ENCODE measurements around the gene MCTP1.

The MCTP1 gene

GRCh38 chr5:95114902-95115301 is 170.0 kb downstream of the MCTP1 start:
- no peak for DNase-seq (ENCODE audit: low read depth, low spot score)

- peak; percentile 13 for DNase-seq (ENCODE audit: low read depth, low spot score)
Observed at GRCh38 chr5:95114305-95114704, 170.6 kb downstream of the MCTP1 start.

DNA sequence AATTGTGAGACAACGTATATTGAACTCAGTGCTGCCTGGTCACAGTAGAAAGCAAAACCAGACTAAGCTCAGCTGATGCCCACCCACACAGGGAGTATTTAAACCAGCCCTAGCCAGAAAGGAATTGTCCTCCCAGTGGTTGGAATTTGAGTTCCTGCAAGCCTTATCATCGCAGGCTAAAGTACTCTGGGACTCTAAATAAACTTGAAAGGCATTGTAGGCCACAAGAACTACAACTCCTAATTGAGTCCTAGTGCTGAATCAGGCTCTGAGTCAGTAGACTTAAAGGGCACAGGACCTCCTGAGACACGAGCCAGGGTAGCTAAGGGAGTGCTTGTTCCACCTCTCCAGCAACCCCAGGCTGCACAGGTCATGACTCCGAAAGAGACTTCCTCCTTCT is 171.4 kb downstream of the MCTP1 start:
- peak; percentile 92 for DNase-seq (ENCODE audit: low read depth, low spot score)

- no peak for DNase-seq (ENCODE audit: low read depth, low spot score)
Observed at GRCh38 chr5:95111141-95111540, 173.8 kb downstream of the MCTP1 start.

DNA sequence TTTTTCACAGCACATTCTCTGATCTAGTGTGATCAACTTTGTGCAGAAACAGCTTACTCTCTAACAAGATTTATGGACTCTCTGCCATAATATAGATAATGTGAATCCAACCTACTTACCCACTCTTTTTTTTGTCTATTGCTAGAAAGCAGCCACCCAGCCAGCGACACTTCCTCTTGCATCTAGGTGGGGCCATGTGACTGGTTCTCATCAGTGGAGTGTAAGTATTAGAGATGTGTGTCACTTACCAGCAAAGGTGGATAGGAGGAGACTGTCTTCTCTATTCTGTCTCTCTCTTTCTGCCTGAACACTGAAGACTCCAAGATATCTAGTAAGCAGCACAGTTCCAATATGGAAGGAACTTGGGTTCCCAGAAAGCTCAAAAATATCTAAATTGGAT is 174.8 kb downstream of the MCTP1 start:
- no peak for DNase-seq (ENCODE audit: low read depth, low spot score)

- no peak for DNase-seq (ENCODE audit: low read depth, low spot score)
Observed at GRCh38 chr5:95107138-95107537, 177.8 kb downstream of the MCTP1 start.

- DNase-seq (ENCODE audit: low read depth, low spot score): no peak
Observed at GRCh38 chr5:95105638-95106037, 179.3 kb downstream of the MCTP1 start.

DNA sequence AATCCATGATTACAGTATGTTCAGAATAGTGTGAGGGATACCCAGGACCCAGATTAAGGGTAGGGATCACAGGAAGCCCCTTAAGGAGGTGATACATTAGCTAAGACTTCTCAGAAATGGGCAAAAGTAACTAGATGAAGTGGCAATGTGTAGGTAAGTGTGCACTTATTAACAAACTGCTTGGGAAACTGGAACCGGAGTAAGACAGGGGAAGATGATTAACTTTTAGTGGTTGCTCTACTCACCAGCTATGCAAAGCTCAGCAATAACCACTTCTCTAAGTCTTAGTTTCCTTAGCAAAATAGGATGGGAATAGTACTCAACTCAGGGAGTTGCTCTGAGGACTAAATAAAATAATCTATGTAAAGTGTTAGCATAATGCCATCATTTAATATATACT is 182.2 kb downstream of the MCTP1 start:
- no peak for DNase-seq (ENCODE audit: low read depth, low spot score)

DNA sequence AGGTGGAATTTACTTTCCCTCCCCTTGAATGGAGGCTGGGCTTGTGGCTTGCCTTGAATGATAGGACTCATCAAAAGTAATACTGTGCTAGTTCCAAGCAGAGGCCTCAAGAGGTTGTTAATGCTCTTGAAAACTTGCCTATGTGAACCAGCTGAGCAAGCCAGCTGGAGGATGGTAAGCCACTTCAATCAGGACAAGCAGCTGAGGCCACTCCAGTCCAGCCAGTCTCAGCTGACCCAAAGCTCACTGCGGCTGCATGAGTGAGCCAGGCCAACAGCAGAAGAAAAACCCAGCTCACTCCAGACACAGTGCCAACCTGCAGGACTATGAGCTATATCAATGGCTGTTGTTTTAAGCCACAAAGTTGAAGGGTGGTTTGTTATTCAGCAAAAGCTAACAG is 182.8 kb downstream of the MCTP1 start:
- DNase-seq (ENCODE audit: low read depth, low spot score): peak; percentile 35

DNA sequence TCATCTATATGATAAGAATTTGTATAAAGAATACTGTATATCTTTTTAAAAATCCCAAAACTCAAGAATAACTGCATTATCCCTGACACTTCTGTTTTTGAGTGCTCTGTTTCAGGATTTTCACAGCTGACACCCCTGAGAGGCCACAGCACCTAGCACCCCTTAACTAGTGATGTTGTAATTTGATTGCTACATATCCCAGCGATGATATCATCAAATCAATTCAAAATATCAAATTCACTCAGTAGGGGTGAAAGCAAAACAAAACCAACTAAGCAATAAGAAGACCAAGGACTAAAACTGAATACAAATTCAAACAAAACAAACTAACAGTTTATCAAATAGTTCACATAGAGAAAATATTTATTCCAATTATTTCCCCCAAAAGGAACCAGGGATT is 184.3 kb downstream of the MCTP1 start:
- no peak for DNase-seq (ENCODE audit: low read depth, low spot score)

GRCh38 chr5:95098012-95098411 is 186.9 kb downstream of the MCTP1 start:
- DNase-seq (ENCODE audit: low read depth, low spot score): no peak

DNA sequence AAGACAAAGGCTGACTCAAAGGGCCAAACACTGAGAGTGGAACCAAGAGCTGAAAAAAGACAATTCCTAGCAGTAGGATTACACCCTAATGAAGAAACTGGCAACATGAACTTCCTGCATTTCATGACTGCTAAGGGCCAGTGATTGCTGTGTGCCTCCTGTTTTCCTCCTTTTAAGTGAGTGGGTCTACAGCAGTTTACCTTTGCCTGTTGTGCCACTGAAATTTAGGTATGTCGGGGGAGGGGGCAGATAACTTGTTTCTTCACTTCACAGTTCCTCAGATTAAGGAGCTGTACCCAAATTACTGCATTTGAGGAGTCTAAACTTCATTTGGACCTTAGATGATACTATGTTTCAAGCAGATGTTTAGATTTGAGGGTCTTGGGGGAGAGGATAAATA is 191.7 kb downstream of the MCTP1 start:
- DNase-seq (ENCODE audit: low read depth, low spot score): no peak

DNA sequence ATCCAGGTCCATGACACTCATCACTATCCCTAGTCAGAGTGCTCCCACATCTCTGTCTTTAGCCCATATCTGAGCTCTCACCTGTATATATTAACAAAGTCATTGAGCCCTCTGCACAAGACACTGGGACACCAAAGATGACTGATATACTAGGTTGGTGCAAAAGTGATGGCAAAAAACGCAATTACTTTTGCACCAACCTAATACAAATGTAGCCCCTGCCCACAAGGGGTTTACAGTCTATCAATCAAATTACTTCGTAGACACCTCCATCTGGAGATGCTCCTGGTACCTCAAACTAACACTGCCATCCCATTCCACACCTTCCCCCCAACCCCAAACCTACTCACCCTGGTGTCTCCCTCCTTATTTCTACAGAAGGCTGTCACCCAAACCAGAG is 194.1 kb downstream of the MCTP1 start:
- no peak for DNase-seq (ENCODE audit: low read depth, low spot score)

- no peak for DNase-seq (ENCODE audit: low read depth, low spot score)
Observed at GRCh38 chr5:95087816-95088317, 197.0 kb downstream of the MCTP1 start.

DNA sequence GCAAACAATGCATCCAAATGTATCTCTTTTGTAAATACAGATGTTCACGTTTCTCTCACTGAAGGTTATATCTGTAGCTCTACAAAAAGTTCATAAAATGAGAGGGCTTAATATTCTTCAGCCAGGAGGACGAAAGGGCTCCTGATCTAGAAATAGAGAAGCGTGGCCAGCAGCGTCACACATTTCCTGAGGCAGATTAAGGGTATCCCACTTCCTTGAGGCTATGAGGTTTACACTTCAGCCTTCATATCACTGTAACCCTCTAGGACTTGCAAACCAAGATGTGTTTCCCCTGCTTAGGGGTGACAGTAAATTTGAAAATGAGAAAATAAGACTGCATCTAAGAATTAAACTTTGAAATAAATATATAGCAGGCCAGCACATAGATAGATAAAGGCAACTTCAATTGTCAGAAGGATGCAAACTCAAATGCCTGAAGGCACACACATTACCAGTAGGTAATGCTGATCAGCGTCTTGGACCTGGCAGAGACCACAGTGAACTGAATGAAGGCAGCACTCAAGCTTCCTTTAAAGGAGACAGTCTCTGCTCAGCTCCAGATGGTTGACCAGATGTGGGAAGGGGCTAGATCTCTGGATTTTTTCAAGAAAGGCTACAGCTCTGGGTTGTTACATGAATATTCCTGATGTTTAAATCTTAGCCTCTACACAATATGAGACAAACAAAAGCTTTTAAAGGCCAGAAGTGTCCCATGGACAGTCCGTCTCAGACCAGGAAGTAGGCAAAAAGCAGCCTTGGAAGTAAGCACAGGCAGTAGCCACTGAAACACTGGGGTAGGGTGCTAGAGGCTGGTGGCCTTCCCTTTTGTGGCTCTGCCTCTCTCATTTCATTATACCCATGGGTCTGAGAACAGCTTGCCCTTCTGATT is 197.7 kb downstream of the MCTP1 start:
- DNase-seq (ENCODE audit: low read depth, low spot score): no peak

GRCh38 chr5:95084757-95085156 is 200.1 kb downstream of the MCTP1 start:
- no peak for DNase-seq (ENCODE audit: low read depth, low spot score)

DNA sequence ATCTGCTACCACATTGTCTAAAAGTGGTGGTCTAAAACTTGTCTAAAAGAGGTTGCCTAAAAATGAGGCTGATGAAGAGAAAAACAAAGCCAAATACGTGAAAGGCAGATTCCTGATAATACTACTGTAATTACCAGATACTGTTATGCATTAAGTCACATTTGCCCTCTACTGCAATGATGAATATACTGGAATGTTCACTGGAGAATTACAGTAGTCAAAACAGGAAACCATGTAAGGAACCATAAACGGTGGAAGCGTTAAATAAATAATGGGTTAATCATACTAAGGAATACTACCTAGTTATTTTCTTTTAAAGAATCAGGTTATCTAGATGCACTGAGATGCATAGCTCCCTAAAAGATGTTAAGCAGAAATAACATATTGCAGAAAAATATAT is 201.3 kb downstream of the MCTP1 start:
- no peak for DNase-seq (ENCODE audit: low read depth, low spot score)

DNA sequence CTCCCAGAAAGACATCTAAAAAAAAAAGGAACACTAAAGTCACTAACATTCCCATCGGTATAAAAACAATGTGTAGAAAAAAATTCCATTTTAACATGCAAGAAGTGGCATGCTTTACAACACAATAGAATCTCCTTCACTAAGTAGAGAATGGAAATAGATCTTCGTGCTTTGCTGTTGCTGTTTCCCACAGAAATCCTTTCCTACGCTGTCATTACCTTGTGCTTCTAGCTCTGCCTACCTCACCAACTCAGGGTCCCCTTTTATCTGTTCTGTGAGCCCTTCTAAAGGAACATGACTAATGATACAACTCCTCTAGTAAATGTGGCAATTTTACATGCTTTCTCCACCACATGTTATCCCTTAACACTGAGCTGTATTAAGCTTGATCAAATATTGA is 202.9 kb downstream of the MCTP1 start:
- DNase-seq (ENCODE audit: low read depth, low spot score): peak; percentile 58

GRCh38 chr5:95081500-95081960 is 203.4 kb downstream of the MCTP1 start:
- DNase-seq (ENCODE audit: low read depth, low spot score): peak; percentile 70

DNA sequence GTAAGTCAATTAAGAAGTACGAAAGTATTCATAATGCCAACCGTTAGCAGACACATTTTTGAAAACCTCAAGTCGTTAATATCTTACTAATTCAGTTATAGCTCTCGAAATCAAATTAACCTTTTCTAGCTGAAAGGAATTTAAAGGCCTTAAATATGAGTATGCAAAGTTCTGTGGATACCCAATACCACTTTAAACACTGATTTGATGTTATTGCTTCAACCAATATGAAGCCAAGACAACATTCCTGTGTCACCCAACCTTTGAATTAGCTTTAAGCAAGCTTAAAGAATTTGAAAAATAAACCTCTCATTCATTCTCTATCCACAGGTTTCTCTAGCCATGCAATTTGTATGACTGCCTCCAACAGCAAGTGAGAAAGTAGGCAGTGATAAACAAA is 204.5 kb downstream of the MCTP1 start:
- peak; percentile 52 for DNase-seq (ENCODE audit: low read depth, low spot score)

- DNase-seq (ENCODE audit: low read depth, low spot score): peak; percentile 21
Observed at GRCh38 chr5:95080030-95080429, 204.9 kb downstream of the MCTP1 start.

- no peak for DNase-seq (ENCODE audit: low read depth, low spot score)
Observed at GRCh38 chr5:95078868-95079267, 206.0 kb downstream of the MCTP1 start.

- no peak for DNase-seq (ENCODE audit: low read depth, low spot score)
Observed at GRCh38 chr5:95076395-95077185, 208.3 kb downstream of the MCTP1 start.

All from astrocyte of the hippocampus (primary cell).